HUES6 (cell line): ENCODE data around the gene SERPINA12.
"Not testable (repeated sequence)": the region's sequence is repeated elsewhere in the genome, so short reads cannot be mapped to it uniquely, and the experiment has no call there.

Experiments used
- H3K27ac ChIP-seq: 2 replicates; pipeline ENCODE4 v1.7.0; 2013; ENCODE audit warnings: low read depth, mild to moderate bottlenecking, low read length, inconsistent platforms
- H3K27me3 ChIP-seq: 2 replicates; pipeline ENCODE4 v1.6.1; 2013; ENCODE audit warnings: low read length; ENCODE audit not compliant: control insufficient read depth, insufficient read depth
- H3K36me3 ChIP-seq: 2 replicates; pipeline ENCODE4 v1.6.1; 2013; ENCODE audit warnings: low read length; ENCODE audit not compliant: control insufficient read depth, insufficient read depth
- H3K4me1 ChIP-seq: 2 replicates; pipeline ENCODE4 v1.6.1; 2013; ENCODE audit warnings: low read length; ENCODE audit not compliant: control insufficient read depth, insufficient read depth
- H3K4me3 ChIP-seq: 2 replicates; pipeline ENCODE4 v1.5.1; 2013; ENCODE audit warnings: low read depth, low read length
- H3K9ac ChIP-seq: one replicate; pipeline ENCODE4 v1.6.1; 2013; ENCODE audit warnings: mild to moderate bottlenecking, low read length
- H3K9me3 ChIP-seq: 2 replicates; pipeline ENCODE4 v1.6.1; 2013; ENCODE audit warnings: low read depth, low read length; ENCODE audit not compliant: control insufficient read depth, insufficient read depth

Gene SERPINA12

GRCh38 chr14:94485944-94486841 is 23.1 kb downstream of the SERPINA12 start:
- peak overlapping the region; percentile 58 for H3K4me3 ChIP-seq
- peak overlapping the region; percentile 8 for H3K9ac ChIP-seq
- no peaks in the 10 kb centered on the region for H3K9me3 ChIP-seq
- no peaks in the 10 kb centered on the region for H3K36me3 ChIP-seq
- H3K27ac ChIP-seq, result no peak overlapping the region
- H3K27me3 ChIP-seq, result no peaks in the 10 kb centered on the region
- H3K4me1 ChIP-seq, result peaks cover 12% of the 10 kb centered on the region

- Histone ChIP-seq H3K4me1 (peaks cover 12% of the 10 kb centered on the region), H3K9ac (no peak overlapping the region), H3K36me3 (no peaks in the 10 kb centered on the region), H3K27me3 (no peaks in the 10 kb centered on the region), H3K27ac (no peak overlapping the region), H3K4me3 (no peak overlapping the region), H3K9me3 (0 out of 2 replicates have a peak, but pooled peaks cover under 1% of the 10 kb centered on the region)
Measured at GRCh38 chr14:94484481-94484880, 24.8 kb downstream of the SERPINA12 start.

- no peaks in the 10 kb centered on the region for H3K27me3 ChIP-seq
- no peak overlapping the region for H3K4me3 ChIP-seq
- H3K9me3 ChIP-seq, result peaks cover 7% of the 10 kb centered on the region
- H3K36me3 ChIP-seq, result no peaks in the 10 kb centered on the region
- no peak overlapping the region for H3K9ac ChIP-seq
- H3K27ac ChIP-seq, result no peak overlapping the region
- H3K4me1 ChIP-seq, result peaks cover 12% of the 10 kb centered on the region
Measured at GRCh38 chr14:94483729-94484275, 25.5 kb downstream of the SERPINA12 start.

- Histone ChIP-seq H3K27me3 (no peaks in the 10 kb centered on the region), H3K9me3 (peaks cover 10% of the 10 kb centered on the region), H3K27ac (no peak overlapping the region), H3K36me3 (no peaks in the 10 kb centered on the region), H3K9ac (no peak overlapping the region), H3K4me3 (no peak overlapping the region), H3K4me1 (peaks cover 12% of the 10 kb centered on the region)
Measured at GRCh38 chr14:94483071-94483451, 26.2 kb downstream of the SERPINA12 start.

- not testable (repeated sequence) for H3K9ac ChIP-seq, H3K4me3 ChIP-seq, H3K27ac ChIP-seq, H3K27me3 ChIP-seq, H3K36me3 ChIP-seq
- Histone ChIP-seq H3K4me1 (peaks cover 11% of the 10 kb centered on the region), H3K9me3 (peaks cover 12% of the 10 kb centered on the region)
Measured at GRCh38 chr14:94482132-94483070, 26.9 kb downstream of the SERPINA12 start.

GRCh38 chr14:94481468-94482131 is 27.7 kb downstream of the SERPINA12 start:
- Histone ChIP-seq H3K4me3 (no peak overlapping the region), H3K9me3 (peaks cover 15% of the 10 kb centered on the region), H3K36me3 (no peaks in the 10 kb centered on the region), H3K27ac (no peak overlapping the region), H3K27me3 (no peaks in the 10 kb centered on the region), H3K9ac (no peak overlapping the region), H3K4me1 (peaks cover 4% of the 10 kb centered on the region)

GRCh38 chr14:94480809-94481208 is 28.5 kb downstream of the SERPINA12 start:
- Histone ChIP-seq H3K9ac (no peak overlapping the region), H3K4me3 (no peak overlapping the region), H3K36me3 (no peaks in the 10 kb centered on the region), H3K27me3 (no peaks in the 10 kb centered on the region), H3K27ac (no peak overlapping the region), H3K4me1 (no peaks in the 10 kb centered on the region), H3K9me3 (peaks cover 15% of the 10 kb centered on the region)

GRCh38 chr14:94478420-94478819 is 30.8 kb downstream of the SERPINA12 start:
- no peak overlapping the region for H3K27ac ChIP-seq
- no peaks in the 10 kb centered on the region for H3K36me3 ChIP-seq
- 0 out of 2 replicates have a peak, but pooled peaks cover 4% of the 10 kb centered on the region for H3K4me1 ChIP-seq
- no peak overlapping the region for H3K9ac ChIP-seq
- no peak overlapping the region for H3K4me3 ChIP-seq
- H3K27me3 ChIP-seq, result no peaks in the 10 kb centered on the region
- H3K9me3 ChIP-seq, result peaks cover 15% of the 10 kb centered on the region

- no peaks in the 10 kb centered on the region for H3K36me3 ChIP-seq
- peaks cover 15% of the 10 kb centered on the region for H3K9me3 ChIP-seq
- no peaks in the 10 kb centered on the region for H3K27me3 ChIP-seq
- H3K27ac ChIP-seq, result no peak within 1 kb of the TSS
- no peak within 1 kb of the TSS for H3K9ac ChIP-seq
- no peak within 1 kb of the TSS for H3K4me3 ChIP-seq
- H3K4me1 ChIP-seq, result 0 out of 2 replicates have a peak, but pooled peaks cover 4% of the 10 kb centered on the region
Measured at GRCh38 chr14:94476023-94476422, 33.2 kb downstream of the SERPINA12 start, which contains the start of gene SERPINA9. Gene SERPINA9 (minus strand): TSS chr14:94476197. CDS start chr14:94469840, 6,357 bp downstream.

GRCh38 chr14:94474581-94475031 is 34.7 kb downstream of the SERPINA12 start:
- peaks cover 15% of the 10 kb centered on the region for H3K9me3 ChIP-seq
- H3K4me1 ChIP-seq, result 0 out of 2 replicates have a peak, but pooled peaks cover 4% of the 10 kb centered on the region
- no peaks in the 10 kb centered on the region for H3K36me3 ChIP-seq
- H3K27ac ChIP-seq, result no peak overlapping the region
- H3K9ac ChIP-seq, result no peak overlapping the region
- H3K27me3 ChIP-seq, result no peaks in the 10 kb centered on the region
- no peak overlapping the region for H3K4me3 ChIP-seq
